H1 (cell line): ENCODE data around the gene TCTN3. TPM values are rescaled to one million over a fixed set of nuclear protein-coding genes. Genes with fewer than 3 reads are reported as not detected.

Experiments used
- CTCF ChIA-PET: fragments of 300-600 bp; sonication (Branson Sonifier 250); formaldehyde crosslinking; loops from one replicate; lab custom pipeline; 2021; ENCODE audit not compliant: partially characterized antibody; lab: Charles Lee
- POLR2A ChIA-PET: fragments of 300-600 bp; sonication (Branson Sonifier 250); formaldehyde crosslinking; loops from one replicate; lab custom pipeline; 2021; ENCODE audit warnings: inconsistent platforms; ENCODE audit not compliant: partially characterized antibody; lab: Charles Lee
- DNase-seq, 2 experiments: peaks; one replicate each; pipeline versions ENCODE4 v3.0.0 to v3.0.0-alpha.2; 2010 to 2022; ENCODE audit warnings: low spot score in 2 of 2, low read depth in 1 of 2, mixed read lengths in 1 of 2
- FAIRE-seq: peaks from 2 replicates; lab custom pipeline; 2011; peaks lifted over from hg19 to GRCh38; lab: Jason Lieb, UNC
- H2AFZ ChIP-seq: 2 replicates; pipeline ENCODE4 v1.8.1; 2012; ENCODE audit warnings: low read length, inconsistent platforms
- H2AK5ac ChIP-seq: 2 replicates; pipeline ENCODE4 v1.6.1; 2013; ENCODE audit warnings: low read depth, low read length
- H2BK120ac ChIP-seq: replicated peaks from 2 replicates; pipeline ENCODE3; 2013; ENCODE audit warnings: low read depth, low read length, inconsistent platforms
- H2BK12ac ChIP-seq: 2 replicates; pipeline ENCODE4 v1.6.1; 2013; ENCODE audit warnings: low read depth, low read length
- H2BK15ac ChIP-seq: 2 replicates; pipeline ENCODE4 v1.6.1; 2013; ENCODE audit warnings: low read length
- H2BK20ac ChIP-seq: 2 replicates; pipeline ENCODE4 v1.6.1; 2013; ENCODE audit warnings: low read length
- H2BK5ac ChIP-seq: 2 replicates; pipeline ENCODE4 v1.6.1; 2013; ENCODE audit warnings: low read depth, low read length
- H3K14ac ChIP-seq: 2 replicates; pipeline ENCODE4 v1.6.1; 2013; ENCODE audit warnings: inconsistent platforms; ENCODE audit not compliant: insufficient read length
- H3K18ac ChIP-seq: 2 replicates; pipeline ENCODE4 v1.6.1; 2013; ENCODE audit warnings: low read length; ENCODE audit errors: extremely low read depth
- H3K23ac ChIP-seq: 2 replicates; pipeline ENCODE4 v1.6.1; 2013; ENCODE audit warnings: inconsistent platforms; ENCODE audit not compliant: insufficient read length
- H3K23me2 ChIP-seq: 2 replicates; pipeline ENCODE4 v1.6.1; 2013; ENCODE audit warnings: low read depth, low read length
- H3K27ac ChIP-seq: 2 replicates; pipeline ENCODE4 v1.6.1; 2011; ENCODE audit warnings: low read depth, low read length, inconsistent platforms
- H3K27me3 ChIP-seq, 4 experiments: replicated peaks in 1 of 4; 1 replicate in 1 of 4; 2 replicates in 3 of 4; pipeline versions ENCODE4 v1.6.1 to v1.8.1; 2011 to 2013; ENCODE audit warnings: low read length in 3 of 4, mild to moderate bottlenecking in 3 of 4, inconsistent platforms in 2 of 4, mixed read lengths in 2 of 4, moderate library complexity in 1 of 4; ENCODE audit not compliant: control insufficient read depth in 3 of 4, insufficient read depth in 3 of 4; ENCODE audit errors: extremely low read depth in 1 of 4
- H3K36me3 ChIP-seq, 4 experiments: 2 replicates each; pipeline versions ENCODE4 v1.6.1 to v1.8.1; 2011 to 2013; ENCODE audit warnings: mild to moderate bottlenecking in 4 of 4, low read length in 3 of 4, moderate library complexity in 2 of 4, control low read depth in 1 of 4, inconsistent platforms in 1 of 4; ENCODE audit not compliant: insufficient read depth in 4 of 4, control insufficient read depth in 2 of 4
- H3K4ac ChIP-seq: replicated peaks from 2 replicates; pipeline ENCODE3; 2013; ENCODE audit warnings: low read length, low read depth, mixed read lengths, inconsistent platforms; ENCODE audit not compliant: insufficient read length
- H3K4me1 ChIP-seq, 4 experiments: replicated peaks in 1 of 4; 1 replicate in 1 of 4; 2 replicates in 3 of 4; pipeline versions ENCODE4 v1.6.1 to v1.8.1; 2011 to 2013; ENCODE audit warnings: low read length in 3 of 4, inconsistent platforms in 2 of 4, mixed read lengths in 1 of 4; ENCODE audit not compliant: insufficient read depth in 4 of 4, control insufficient read depth in 3 of 4
- H3K4me2 ChIP-seq, 2 experiments: 2 replicates each; pipeline versions ENCODE4 v1.6.1 to v1.8.1; 2011 to 2013; ENCODE audit warnings: low read depth in 2 of 2, low read length in 2 of 2, control low read depth in 1 of 2, inconsistent platforms in 1 of 2, mild to moderate bottlenecking in 1 of 2; ENCODE audit not compliant: insufficient read depth in 1 of 2
- H3K4me3 ChIP-seq, 4 experiments: fragments of 200-600, 300-600 bp in 1 of 4; sonication (generic), shearing (Covaris generic), sonication (Bioruptor Twin) in 1 of 4; 2 replicates each; pipeline versions ENCODE4 v1.5.1 to v1.8.1; 2011 to 2016; ENCODE audit warnings: low read length in 4 of 4, low read depth in 3 of 4, control low read depth in 2 of 4, inconsistent platforms in 2 of 4, mild to moderate bottlenecking in 2 of 4, mixed read lengths in 1 of 4, moderate library complexity in 1 of 4; ENCODE audit not compliant: insufficient read depth in 2 of 4; ENCODE audit errors: extremely low read depth in 1 of 4
- H3K56ac ChIP-seq: replicated peaks from 2 replicates; pipeline ENCODE3; 2013; ENCODE audit warnings: low read depth, mild to moderate bottlenecking, mixed read lengths, low read length, inconsistent platforms; ENCODE audit not compliant: insufficient read length
- H3K79me1 ChIP-seq: 2 replicates; pipeline ENCODE4 v1.6.1; 2013; ENCODE audit warnings: low read depth, low read length, control low read depth
- H3K79me2 ChIP-seq, 2 experiments: 2 replicates each; pipeline versions ENCODE4 v1.6.1 to v1.8.1; 2012 to 2013; ENCODE audit warnings: low read length in 2 of 2, mild to moderate bottlenecking in 2 of 2, inconsistent platforms in 1 of 2; ENCODE audit not compliant: insufficient read depth in 2 of 2, control insufficient read depth in 1 of 2
- H3K9ac ChIP-seq, 4 experiments: replicated peaks in 1 of 4; 1 replicate in 1 of 4; 2 replicates in 3 of 4; pipeline versions ENCODE4 v1.6.1 to v1.8.1; 2011 to 2013; ENCODE audit warnings: low read depth in 3 of 4, low read length in 3 of 4, control low read depth in 2 of 4, mild to moderate bottlenecking in 2 of 4, moderate library complexity in 2 of 4, inconsistent platforms in 1 of 4; ENCODE audit errors: extremely low read depth in 1 of 4
- H3K9me3 ChIP-seq, 2 experiments: 2 replicates each; pipeline versions ENCODE4 v1.6.1 to v1.8.1; 2012 to 2013; ENCODE audit warnings: mild to moderate bottlenecking in 2 of 2, moderate library complexity in 2 of 2, control low read depth in 1 of 2, inconsistent platforms in 1 of 2, low read depth in 1 of 2, low read length in 1 of 2, mixed read lengths in 1 of 2; ENCODE audit not compliant: insufficient read depth in 2 of 2
- H4K20me1 ChIP-seq, 2 experiments: replicated peaks in 1 of 2; 2 replicates each; pipeline versions ENCODE3 to v1.8.1; 2011 to 2013; ENCODE audit warnings: inconsistent platforms in 2 of 2, low read length in 2 of 2, mild to moderate bottlenecking in 1 of 2; ENCODE audit not compliant: insufficient read depth in 2 of 2, control insufficient read depth in 1 of 2
- H4K5ac ChIP-seq: 2 replicates; pipeline ENCODE4 v1.6.1; 2013; ENCODE audit warnings: low read length, low read depth, mixed read lengths, inconsistent platforms; ENCODE audit not compliant: insufficient read length
- H4K8ac ChIP-seq: 2 replicates; pipeline ENCODE4 v1.8.0; 2013; ENCODE audit warnings: mild to moderate bottlenecking, moderate library complexity, low read length, inconsistent platforms; ENCODE audit not compliant: insufficient read depth; ENCODE audit errors: extremely low read depth
- H4K91ac ChIP-seq: replicated peaks from 2 replicates; pipeline ENCODE3; 2013; ENCODE audit warnings: low read length, mixed read lengths, inconsistent platforms; ENCODE audit not compliant: insufficient read length
- BACH1 ChIP-seq: IDR thresholded peaks from 2 replicates; pipeline ENCODE4 v1.6.1; 2012; ENCODE audit warnings: low read length, improper control_type of control experiment
- BCL11A ChIP-seq, 2 experiments: IDR thresholded peaks; one replicate each; pipeline ENCODE4 v1.6.1; 2011; ENCODE audit warnings: low read depth in 2 of 2, low read length in 2 of 2, mild to moderate bottlenecking in 2 of 2
- CEBPB ChIP-seq: IDR thresholded peaks from 2 replicates; pipeline ENCODE4 v1.6.1; 2012; ENCODE audit warnings: low read depth, low read length
- WGBS, 2 experiments: shearing (Covaris generic) in 1 of 2; methylation state at CpG; one replicate each; pipeline versions ENCODE4 v1.1.6 to v1.1.7; 2013 to 2015; ENCODE audit warnings: low lambda C conversion rate in 2 of 2, mixed read lengths in 2 of 2, inconsistent platforms in 1 of 2, low coverage in 1 of 2, missing lambda C conversion rate in 1 of 2; ENCODE audit not compliant: insufficient replicate concordance in 2 of 2, insufficient coverage in 1 of 2, insufficient read length in 1 of 2; ENCODE audit errors: extremely low coverage in 1 of 2, missing lambda C conversion rate in 1 of 2; 5-methylcytosine and 5-hydroxymethylcytosine counted together
- polyA plus RNA-seq, 7 experiments: library from polyadenylated mRNA; depleted of rRNA in 3 of 7; stranded (reverse) in 5 of 7; unstranded in 2 of 7; fragments of >200 nt in 5 of 7; fragments of 200-250 nt in 2 of 7; gene quantifications; 1 replicate in 5 of 7; 2 replicates in 1 of 7; 4 replicates in 1 of 7; pipeline versions ENCODE4 v1.2.1 to v1.2.3, GENCODE V29; 2011 to 2013; ENCODE audit warnings: missing spikeins in 2 of 7, mixed read lengths in 2 of 7
- total RNA-seq: library from RNA; stranded (reverse); fragmentation: NEBNext Ultra II Directional; extraction: Animal tissue kit (Norgen Biotek cat#: 25700); gene quantifications from 2 replicates; pipeline ENCODE4 v1.2.1, GENCODE V29; 2021

The TCTN3 gene
- total and polyA plus RNA-seq, 2 of the 8 experiments (the other 6 are each of a cell fraction or from before 2014, with no cell fraction given) = 34.7 to 39.8 TPM

- H3K23ac ChIP-seq = no peak overlapping the region
- DNase-seq (no peak), FAIRE-seq (no peak)
- H3K4me2 ChIP-seq = no peak overlapping the region
- no peak overlapping the region for H3K18ac ChIP-seq
- H2AK5ac ChIP-seq = no peak overlapping the region
- no peaks in the 10 kb centered on the region for H3K4me1 ChIP-seq
- no peak overlapping the region for H3K14ac ChIP-seq
- ChIA-PET CTCF (interaction anchor here (0.9 to 1.3 kb wide), 2 partner anchors 32 to 528 kb away, joined by 3 read pairs; partner anchors contain the start of gene TCTN3), POLR2A (interaction anchor here (1.3 to 2.0 kb wide), 3 partner anchors 9 to 27 kb away, joined by 3 to 7 read pairs (median 5); no protein-coding TSS in a partner anchor)
- no peaks in the 10 kb centered on the region for H3K79me2 ChIP-seq
- H4K5ac ChIP-seq = no peak overlapping the region
- no peak overlapping the region for H2BK120ac ChIP-seq
- no peaks in the 10 kb centered on the region for H3K79me1 ChIP-seq
- no peak overlapping the region for H3K27ac ChIP-seq
- peaks cover 0 to 11% (median 6%) of the 10 kb centered on the region in 4 experiments; a peak in 3 of 8 replicates for H3K36me3 ChIP-seq
- no peak overlapping the region for H2BK15ac ChIP-seq
- no peaks in the 10 kb centered on the region for H3K9me3 ChIP-seq
- no peak overlapping the region for H3K4ac ChIP-seq
- H3K4me3 ChIP-seq = no peak overlapping the region
- no peak overlapping the region for H3K9ac ChIP-seq
- no peaks in the 10 kb centered on the region for H3K27me3 ChIP-seq
- H3K23me2 ChIP-seq = peaks cover 1% of the 10 kb centered on the region; the same call in 1 of the 2 replicates
- H2BK12ac ChIP-seq = no peak overlapping the region
- H2BK20ac ChIP-seq = no peak overlapping the region
- no peak overlapping the region for H3K56ac ChIP-seq
- H2BK5ac ChIP-seq = no peak overlapping the region
- H2AFZ ChIP-seq = no peak overlapping the region
- WGBS, 2 experiments = 79% methylated on average over 1 of the region's 1 CpG; no CpG with 5 or more reads in 1 of the 2 experiments
- no peak overlapping the region for H4K8ac ChIP-seq
- peaks cover 0 to 2% of the 10 kb centered on the region in 2 experiments for H4K20me1 ChIP-seq
- no peak overlapping the region for H4K91ac ChIP-seq
- TF ChIP-seq CEBPB (no peak), BACH1 (no peak), BCL11A (IDR thresholded peaks at IDR 0.05; ENCODE audit: low read depth in 2 of 2, low read length in 2 of 2) (no peak)
Observed at GRCh38 chr10:95661818-95662217, 31.9 kb downstream of the TCTN3 start.
